DOHH2 (cell line): Measurements from ENCODE around the gene ITPK1.

ENCODE experiments used
- CTCF ChIP-seq: fragments of 200-600 bp; sonication (generic); IDR thresholded peaks from one replicate; pipeline ENCODE4 v1.5.1; 2014; ENCODE audit warnings: antibody characterized with exemption, mild to moderate bottlenecking, low read depth, low read length; ENCODE audit not compliant: poor library complexity, severe bottlenecking
- EZH2phosphoT487 ChIP-seq: fragments of 200-600 bp; sonication (generic); IDR thresholded peaks from 2 replicates; pipeline ENCODE4 v1.6.1; 2017; ENCODE audit warnings: borderline replicate concordance, mild to moderate bottlenecking, antibody characterized with exemption, low read length, moderate library complexity, mixed read lengths

- TF ChIP-seq CTCF (no peak), EZH2phosphoT487 (no peak)
Measured at GRCh38 chr14:92926180-92926845, 189.4 kb downstream of the ITPK1 start.
